Panc1 (cell line): ENCODE data around the gene MBOAT7.

Source experiments
- CTCF ChIP-seq: fragments of 450-650 bp; IDR thresholded peaks from 2 replicates; pipeline ENCODE4 v1.5.1; 2017; ENCODE audit warnings: mild to moderate bottlenecking
- POLR2AphosphoS5 ChIP-seq: IDR thresholded peaks from 2 replicates; pipeline ENCODE4 v1.6.1; 2012; ENCODE audit warnings: mild to moderate bottlenecking, low read depth, low read length, moderate library complexity
- REST ChIP-seq, 2 experiments: IDR thresholded peaks; 2 replicates each; pipeline ENCODE4 v1.6.1; 2011 to 2012; ENCODE audit warnings: low read depth in 2 of 2, control low read depth in 1 of 2, low read length in 1 of 2, mild to moderate bottlenecking in 1 of 2, moderate library complexity in 1 of 2; ENCODE audit not compliant: insufficient read depth in 1 of 2
- SIN3A ChIP-seq: IDR thresholded peaks from 2 replicates; pipeline ENCODE4 v1.6.1; 2012; ENCODE audit warnings: low read depth, mild to moderate bottlenecking, low read length, moderate library complexity, borderline replicate concordance; ENCODE audit not compliant: insufficient read depth
- TCF7L2 ChIP-seq: IDR thresholded peaks from 2 replicates; pipeline ENCODE4 v1.6.1; 2011; ENCODE audit warnings: mild to moderate bottlenecking, low read depth, low read length, inconsistent platforms

GRCh38 chr19:54207983-54208783 lies 18.8 kb upstream of the MBOAT7 start:
- TF ChIP-seq CTCF (no peak), TCF7L2 (no peak), POLR2AphosphoS5 (peak; percentile 84), SIN3A (0 out of 2 replicates have a peak, but pooled peaks have one; percentile 51), REST (IDR thresholded peaks at IDR 0.05; ENCODE audit: insufficient read depth in 1 of 2, low read depth in 2 of 2, low read length in 1 of 2) (no peak)
